HCT116 (cell line): ENCODE measurements around the gene CFAP61. TPM values are rescaled to one million over a fixed set of nuclear protein-coding genes. Genes with fewer than 3 reads are reported as not detected.

Experiments
- ATAC-seq: fragments of 200-7000 bp; cut with Tn5 transposase; 2 replicates; pipeline ENCODE4 v1.9.1; 2020; ENCODE audit warnings: mild to moderate bottlenecking, moderate library complexity
- BruUV-seq: library from RNA; stranded (reverse); fragments of 400-500 nt; replicated peaks from 2 replicates; lab custom pipeline; 2021; lab: Mats Ljungman, UMichigan
- CTCF ChIA-PET: fragments of 300-600 bp; sonication (Branson Sonifier 250); formaldehyde crosslinking; loops from one replicate; lab custom pipeline; 2021; ENCODE audit warnings: antibody characterized with exemption; lab: Charles Lee
- POLR2A ChIA-PET: fragments of 300-600, 350-600 bp; sonication (Branson Sonifier 250); formaldehyde crosslinking; loops from one replicate; lab custom pipeline; 2021; ENCODE audit warnings: antibody characterized with exemption; lab: Charles Lee
- RAD21 ChIA-PET, 2 experiments: fragments of 300-600 bp; sonication (Branson Sonifier 250); formaldehyde crosslinking; loops; one replicate each; lab custom pipeline; 2023; ENCODE audit warnings: low total read pairs in 2 of 2; ENCODE audit not compliant: uncharacterized antibody in 2 of 2, unreplicated experiment in 2 of 2, low non-redundant PET in 1 of 2; lab: Charles Lee
- DNase-seq: peaks from one replicate; pipeline ENCODE4 v3.0.0-alpha.2; 2010; ENCODE audit warnings: low read depth, low spot score
- H2AFZ ChIP-seq: fragments of 200-600 bp; shearing (Covaris generic), sonication (generic); 2 replicates; pipeline ENCODE4 v1.6.1; 2017; ENCODE audit warnings: low read depth, mixed run types, mixed read lengths, antibody characterized with exemption, low read length; ENCODE audit not compliant: poor library complexity, severe bottlenecking
- H3K27ac ChIP-seq: 2 replicates; pipeline ENCODE4 v1.5.1; 2012; ENCODE audit warnings: low read depth, low read length
- H3K27me3 ChIP-seq: fragments of 200-600 bp; sonication (generic); 2 replicates; pipeline ENCODE4 v1.6.1; 2016; ENCODE audit warnings: mixed run types, low read length, mixed read lengths; ENCODE audit not compliant: insufficient read depth
- H3K36me3 ChIP-seq, 2 experiments: fragments of 200-500 bp in 1 of 2; fragments of 200-600 bp in 1 of 2; sonication (Bioruptor generic) in 1 of 2; sonication (generic) in 1 of 2; 2 replicates each; pipeline versions ENCODE4 v1.5.1 to v1.6.1; 2014 to 2016; ENCODE audit warnings: low read length in 2 of 2, inconsistent platforms in 1 of 2, mixed read lengths in 1 of 2, mixed run types in 1 of 2; ENCODE audit not compliant: insufficient read depth in 2 of 2, control insufficient read depth in 1 of 2
- H3K4me1 ChIP-seq, 2 experiments: fragments of 200-600 bp in 1 of 2; sonication (generic) in 1 of 2; 2 replicates each; pipeline versions ENCODE4 v1.5.1 to v1.6.1; 2012 to 2017; ENCODE audit warnings: low read length in 2 of 2, inconsistent platforms in 1 of 2, mild to moderate bottlenecking in 1 of 2, mixed read lengths in 1 of 2, mixed run types in 1 of 2, moderate library complexity in 1 of 2; ENCODE audit not compliant: insufficient read depth in 2 of 2, control insufficient read depth in 1 of 2
- H3K4me2 ChIP-seq: fragments of 200-600 bp; sonication (generic); 2 replicates; pipeline ENCODE4 v1.6.1; 2017; ENCODE audit warnings: mixed run types, low read length, mixed read lengths
- H3K4me3 ChIP-seq, 2 experiments: fragments of 200-600 bp in 1 of 2; sonication (generic) in 1 of 2; replicated peaks in 1 of 2; 2 replicates each; pipeline ENCODE4 v1.5.1; 2011 to 2016; ENCODE audit warnings: low read length in 2 of 2, control low read depth in 1 of 2, low read depth in 1 of 2, mild to moderate bottlenecking in 1 of 2, mixed read lengths in 1 of 2, mixed run types in 1 of 2
- H3K79me2 ChIP-seq: fragments of 200-600 bp; sonication (generic); 2 replicates; pipeline ENCODE4 v1.6.1; 2017; ENCODE audit warnings: mild to moderate bottlenecking, mixed run types, low read length, moderate library complexity, mixed read lengths; ENCODE audit not compliant: insufficient read depth
- H3K9ac ChIP-seq: fragments of 200-600 bp; sonication (generic); 2 replicates; pipeline ENCODE4 v1.6.1; 2016; ENCODE audit warnings: low read length, mixed read lengths
- H3K9me2 ChIP-seq: fragments of 200-600 bp; sonication (generic), shearing (Covaris generic); 2 replicates; pipeline ENCODE4 v1.6.1; 2017; ENCODE audit warnings: mixed run types, mild to moderate bottlenecking, moderate library complexity; ENCODE audit not compliant: insufficient read depth
- H3K9me3 ChIP-seq, 2 experiments: fragments of 200-500 bp in 1 of 2; fragments of 200-600 bp in 1 of 2; sonication (Bioruptor generic) in 1 of 2; sonication (generic) in 1 of 2; 2 replicates each; pipeline ENCODE4 v1.6.1; 2014 to 2017; ENCODE audit warnings: low read length in 2 of 2, mixed read lengths in 2 of 2, inconsistent platforms in 1 of 2, low read depth in 1 of 2, mild to moderate bottlenecking in 1 of 2, mixed run types in 1 of 2, moderate library complexity in 1 of 2; ENCODE audit not compliant: control insufficient read depth in 1 of 2, insufficient read depth in 1 of 2
- H4K20me1 ChIP-seq: fragments of 200-600 bp; sonication (generic), shearing (Covaris generic); 2 replicates; pipeline ENCODE4 v1.6.1; 2017; ENCODE audit warnings: mixed run types, mild to moderate bottlenecking, moderate library complexity; ENCODE audit not compliant: insufficient read depth
- CEBPB ChIP-seq: IDR thresholded peaks from 2 replicates; pipeline ENCODE4 v1.6.1; 2012; ENCODE audit warnings: low read depth
- EGR1 ChIP-seq: IDR thresholded peaks from 2 replicates; pipeline ENCODE4 v1.6.1; 2012; ENCODE audit warnings: low read depth
- ELF1 ChIP-seq: IDR thresholded peaks from 2 replicates; pipeline ENCODE4 v1.6.1; 2012; ENCODE audit warnings: low read depth, borderline replicate concordance
- JUND ChIP-seq: IDR thresholded peaks from 2 replicates; pipeline ENCODE4 v1.6.1; 2012
- POLR2AphosphoS5 ChIP-seq: IDR thresholded peaks from 2 replicates; pipeline ENCODE4 v1.6.1; 2011; ENCODE audit warnings: mild to moderate bottlenecking, low read depth, low read length, moderate library complexity
- SIN3A ChIP-seq: IDR thresholded peaks from 2 replicates; pipeline ENCODE4 v1.6.1; 2012; ENCODE audit warnings: low read depth
- SRF ChIP-seq: IDR thresholded peaks from 2 replicates; pipeline ENCODE4 v1.6.1; 2012; ENCODE audit warnings: low read depth
- YY1 ChIP-seq: IDR thresholded peaks from 2 replicates; pipeline ENCODE4 v1.6.1; 2011; ENCODE audit warnings: low read length, low read depth, moderate library complexity, mild to moderate bottlenecking; ENCODE audit not compliant: insufficient replicate concordance; ENCODE audit errors: extremely low read depth
- intact Hi-C: fragments of 100-400 bp; cut with micrococcal nuclease; formaldehyde crosslinking; loops from 2 replicates; pipeline ENCODE4 v1.10.0; 2022
- total RNA-seq: library from RNA; stranded (reverse); gene quantifications from one replicate; pipeline ENCODE4 v1.2.1, GENCODE V29; 2021; ENCODE audit not compliant: unreplicated experiment
- TF ChIP-seq, protein P1 (sequence below): IDR thresholded peaks from 2 replicates; pipeline ENCODE4 v1.6.1; 2011; ENCODE audit warnings: mild to moderate bottlenecking, low read length, moderate library complexity; ENCODE audit not compliant: insufficient replicate concordance; ENCODE audit errors: extremely low read depth
- TF ChIP-seq, protein P2 (sequence below): IDR thresholded peaks from 2 replicates; pipeline ENCODE4 v1.6.1; 2012

CFAP61 gene
- total RNA-seq, 1 experiment from 2014 or later: 1.7 TPM

DNA sequence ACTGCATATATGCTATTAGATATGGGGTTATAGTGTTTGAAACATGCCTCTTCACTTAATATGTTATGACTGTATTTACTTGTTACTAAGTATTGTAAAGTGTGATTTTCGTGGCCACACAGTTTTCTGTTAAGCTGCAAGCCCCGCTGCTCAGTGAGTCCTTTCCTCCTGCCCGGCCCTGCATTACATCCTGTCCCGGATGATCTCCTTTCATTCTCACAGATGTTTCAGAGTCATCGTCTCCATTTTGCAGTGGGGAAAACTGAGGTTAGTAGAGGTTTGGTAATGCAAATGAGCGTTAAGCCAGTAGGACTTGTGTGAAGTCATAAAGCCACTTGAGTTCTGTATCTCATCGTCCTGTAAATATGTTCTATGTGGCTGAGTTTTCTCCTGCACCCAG, 155.5 kb downstream of the CFAP61 start (continued):
- TF ChIP-seq, protein P1, sequence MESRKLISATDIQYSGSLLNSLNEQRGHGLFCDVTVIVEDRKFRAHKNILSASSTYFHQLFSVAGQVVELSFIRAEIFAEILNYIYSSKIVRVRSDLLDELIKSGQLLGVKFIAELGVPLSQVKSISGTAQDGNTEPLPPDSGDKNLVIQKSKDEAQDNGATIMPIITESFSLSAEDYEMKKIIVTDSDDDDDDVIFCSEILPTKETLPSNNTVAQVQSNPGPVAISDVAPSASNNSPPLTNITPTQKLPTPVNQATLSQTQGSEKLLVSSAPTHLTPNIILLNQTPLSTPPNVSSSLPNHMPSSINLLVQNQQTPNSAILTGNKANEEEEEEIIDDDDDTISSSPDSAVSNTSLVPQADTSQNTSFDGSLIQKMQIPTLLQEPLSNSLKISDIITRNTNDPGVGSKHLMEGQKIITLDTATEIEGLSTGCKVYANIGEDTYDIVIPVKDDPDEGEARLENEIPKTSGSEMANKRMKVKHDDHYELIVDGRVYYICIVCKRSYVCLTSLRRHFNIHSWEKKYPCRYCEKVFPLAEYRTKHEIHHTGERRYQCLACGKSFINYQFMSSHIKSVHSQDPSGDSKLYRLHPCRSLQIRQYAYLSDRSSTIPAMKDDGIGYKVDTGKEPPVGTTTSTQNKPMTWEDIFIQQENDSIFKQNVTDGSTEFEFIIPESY: no peak
- no peak for TF ChIP-seq EGR1
- TF ChIP-seq CEBPB: no peak
- no peak for TF ChIP-seq SRF
- no peak for TF ChIP-seq POLR2AphosphoS5
- TF ChIP-seq ELF1: no peak
- no peak for TF ChIP-seq SIN3A
- TF ChIP-seq YY1: no peak
- TF ChIP-seq, protein P2, sequence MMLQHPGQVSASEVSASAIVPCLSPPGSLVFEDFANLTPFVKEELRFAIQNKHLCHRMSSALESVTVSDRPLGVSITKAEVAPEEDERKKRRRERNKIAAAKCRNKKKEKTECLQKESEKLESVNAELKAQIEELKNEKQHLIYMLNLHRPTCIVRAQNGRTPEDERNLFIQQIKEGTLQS: no peak
- TF ChIP-seq JUND: no peak

DNA sequence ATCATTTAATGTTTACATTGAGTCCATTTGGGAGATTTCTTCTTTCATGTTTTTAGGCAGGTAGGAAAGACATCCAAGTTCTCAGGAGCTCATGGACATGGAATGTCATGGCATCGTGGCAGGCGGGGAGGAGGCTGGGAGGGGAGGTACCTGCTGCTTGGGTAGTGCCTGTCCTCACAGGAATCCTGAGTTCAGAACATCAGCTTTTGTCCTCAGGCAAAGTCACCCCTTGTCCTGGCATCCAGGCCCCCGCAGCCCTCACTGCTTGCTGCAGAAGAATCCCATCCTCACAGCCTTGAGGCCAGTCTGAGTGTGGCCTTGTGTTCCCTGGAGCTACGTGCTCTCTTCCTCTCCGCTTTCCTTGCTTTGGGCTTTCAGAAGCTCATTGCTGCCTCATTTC, 157.4 kb downstream of the CFAP61 start:
- ChIA-PET POLR2A (no interaction called here), CTCF (no interaction called here), RAD21 (no interaction called here)
- no peak for ATAC-seq
- H3K4me1 ChIP-seq: no peaks in the 10 kb centered on the region
- no peaks in the 10 kb centered on the region for H4K20me1 ChIP-seq
- no TSS peak for BruUV-seq
- no peaks in the 10 kb centered on the region for H3K79me2 ChIP-seq
- intact Hi-C loops: no loop called here
- no peak overlapping the region for H2AFZ ChIP-seq
- H3K27ac ChIP-seq: no peak overlapping the region
- H3K36me3 ChIP-seq: no peaks in the 10 kb centered on the region
- H3K9me3 ChIP-seq: no peaks in the 10 kb centered on the region
- no peak for DNase-seq
- H3K9me2 ChIP-seq: no peaks in the 10 kb centered on the region
- H3K9ac ChIP-seq: no peak overlapping the region
- no peak overlapping the region for H3K4me3 ChIP-seq
- TF ChIP-seq SRF: no peak
- peaks cover 13% of the 10 kb centered on the region for H3K27me3 ChIP-seq
- H3K4me2 ChIP-seq: no peak overlapping the region
